HAP-1 (cell line): Measurements from ENCODE around the gene EMILIN3.
"Not testable (repeated sequence)": the region's sequence is repeated elsewhere in the genome, so short reads cannot be mapped to it uniquely, and the experiment has no call there.

Source experiments
- DNase-seq, 2 experiments: peaks; one replicate each; pipeline ENCODE4 v3.0.0-alpha.2; 2016 to 2020; ENCODE audit warnings: low spot score in 2 of 2
- H3K27me3 ChIP-seq: fragments of 250-450 bp; sonication (Bioruptor Pico); 2 replicates; pipeline ENCODE4 v1.5.1; 2020; ENCODE audit warnings: low read depth, mild to moderate bottlenecking, moderate library complexity
- H3K36me3 ChIP-seq: fragments of 250-450 bp; sonication (Bioruptor Pico); replicated peaks from 2 replicates; pipeline ENCODE4 v1.5.1; 2020; ENCODE audit warnings: mild to moderate bottlenecking
- H3K4me1 ChIP-seq: fragments of 250-450 bp; sonication (Bioruptor Pico); 2 replicates; pipeline ENCODE4 v1.5.1; 2020; ENCODE audit warnings: mild to moderate bottlenecking
- H3K4me3 ChIP-seq: fragments of 250-450 bp; sonication (Bioruptor Pico); 2 replicates; pipeline ENCODE4 v1.5.1; 2020; ENCODE audit warnings: mild to moderate bottlenecking, moderate library complexity
- H3K9me3 ChIP-seq: fragments of 250-450 bp; sonication (Bioruptor Pico); 2 replicates; pipeline ENCODE4 v1.5.1; 2020; ENCODE audit warnings: mild to moderate bottlenecking, moderate library complexity
- in situ Hi-C: fragments of 300-500 bp; cut with MboI; formaldehyde crosslinking; loops from 3 replicates; pipeline ENCODE4 v1.14.3; 2020; ENCODE audit warnings: low sequenced_read_pairs, inconsistent platforms, mixed read lengths

The EMILIN3 gene

DNA sequence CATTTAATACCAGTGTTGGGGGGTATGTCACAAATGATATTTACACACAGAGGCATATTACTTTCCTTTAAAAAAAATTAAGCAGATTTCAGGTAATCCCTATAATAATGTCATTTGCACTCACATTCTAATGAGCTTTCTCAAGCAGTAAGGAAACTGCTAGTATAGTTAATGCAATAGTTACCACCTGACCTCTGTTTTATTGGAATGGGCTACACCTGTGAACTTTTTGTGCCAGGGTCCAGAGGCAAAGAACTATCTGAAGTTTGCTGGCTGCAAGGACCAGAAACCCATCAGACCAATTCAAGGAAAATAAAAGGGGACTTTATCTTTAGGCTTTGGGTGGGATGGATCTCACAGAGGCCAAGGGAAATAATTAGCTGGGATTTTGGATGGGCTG is 46.2 kb downstream of the EMILIN3 start:
- peaks cover 6% of the 10 kb centered on the region for H3K27me3 ChIP-seq
- no peaks in the 10 kb centered on the region for H3K36me3 ChIP-seq
- in situ Hi-C loops: no loop called here
- H3K9me3 ChIP-seq: no peaks in the 10 kb centered on the region
- no peak for DNase-seq
- H3K4me3 ChIP-seq: no peak overlapping the region
- peaks cover 14% of the 10 kb centered on the region for H3K4me1 ChIP-seq

- no peak for DNase-seq
- Histone ChIP-seq H3K4me1 (peaks cover 17% of the 10 kb centered on the region), H3K4me3 (peak overlapping the region; percentile 74), H3K9me3 (no peaks in the 10 kb centered on the region), H3K27me3 (peaks cover 6% of the 10 kb centered on the region), H3K36me3 (no peaks in the 10 kb centered on the region)
- in situ Hi-C loops: no loop called here
These were observed 48.4 kb downstream of the EMILIN3 start for GRCh38 chr20:41318271-41318649.

GRCh38 chr20:41317546-41318270 is 48.9 kb downstream of the EMILIN3 start, which contains the start of gene ZHX3:
ZHX3 (minus strand) TSS chr20:41317731; CDS start chr20:41204916, 112,815 bp downstream.
- Histone ChIP-seq H3K4me3 (peak within 1 kb of the TSS; percentile 74), H3K9me3 (no peaks in the 10 kb centered on the region), H3K36me3 (no peaks in the 10 kb centered on the region), H3K4me1 (peaks cover 17% of the 10 kb centered on the region), H3K27me3 (peaks cover 6% of the 10 kb centered on the region)
- in situ Hi-C loops: no loop called here
- DNase-seq: peak; percentile 92 to 98

- Histone ChIP-seq H3K36me3 (no peaks in the 10 kb centered on the region; the same call in 1 of the 2 replicates), H3K4me1 (peaks cover 17% of the 10 kb centered on the region), H3K27me3 (peaks cover 6% of the 10 kb centered on the region), H3K4me3 (peak overlapping the region; percentile 74), H3K9me3 (no peaks in the 10 kb centered on the region)
- in situ Hi-C loops: no loop called here
- peak; percentile 44 to 85 for DNase-seq
These were observed 49.7 kb downstream of the EMILIN3 start for GRCh38 chr20:41316602-41317545.

GRCh38 chr20:41316051-41316450 is 50.6 kb downstream of the EMILIN3 start:
- Histone ChIP-seq H3K9me3 (no peaks in the 10 kb centered on the region), H3K4me1 (peaks cover 17% of the 10 kb centered on the region), H3K27me3 (peaks cover 6% of the 10 kb centered on the region), H3K4me3 (peak overlapping the region; percentile 74; the same call in 1 of the 2 replicates), H3K36me3 (no peaks in the 10 kb centered on the region; the same call in 1 of the 2 replicates)
- in situ Hi-C loops: no loop called here
- DNase-seq: no peak

DNA sequence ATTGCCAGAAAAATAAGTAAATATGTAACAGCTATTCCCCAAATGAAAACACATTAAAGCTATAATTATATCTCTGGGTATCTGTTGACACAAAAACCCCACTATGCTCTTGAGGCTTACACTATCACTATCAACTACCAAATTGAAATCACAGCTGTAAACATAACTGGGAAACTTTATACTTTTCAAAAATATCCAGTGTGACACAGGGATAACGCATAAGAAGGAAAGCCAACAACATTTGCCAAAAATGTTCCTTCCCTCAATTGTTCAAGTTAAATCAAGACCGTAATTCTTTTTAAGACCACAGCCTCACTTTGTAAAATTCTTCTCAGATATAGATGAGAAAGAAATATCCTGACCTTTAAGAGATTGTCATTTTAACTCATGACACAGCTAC is 52.2 kb downstream of the EMILIN3 start:
- H3K4me3 ChIP-seq: no peak overlapping the region
- no peaks in the 10 kb centered on the region for H3K9me3 ChIP-seq
- no peaks in the 10 kb centered on the region; the same call in 1 of the 2 replicates for H3K36me3 ChIP-seq
- DNase-seq: no peak
- in situ Hi-C loops: no loop called here
- peaks cover 17% of the 10 kb centered on the region for H3K4me1 ChIP-seq
- 0 out of 2 replicates have a peak, but pooled peaks cover 3% of the 10 kb centered on the region for H3K27me3 ChIP-seq

DNA sequence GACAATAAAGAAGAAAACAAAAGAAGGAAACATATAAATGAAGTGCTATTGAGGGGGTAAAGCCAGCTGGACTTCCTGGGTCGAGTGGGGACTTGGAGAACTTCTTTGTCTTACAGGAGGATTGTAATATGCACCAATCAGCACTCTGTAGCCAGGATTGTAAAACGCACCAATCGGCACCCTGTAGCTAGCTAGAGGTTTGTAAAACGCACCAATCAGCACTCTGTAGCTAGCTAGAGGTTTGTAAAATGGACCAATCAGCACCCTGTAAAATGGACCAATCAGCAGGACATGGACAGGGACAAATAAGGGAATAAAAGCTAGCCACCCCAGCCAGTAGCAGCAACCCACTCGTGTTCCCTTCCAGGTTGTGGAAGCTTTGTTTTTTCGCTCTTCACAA is 54.6 kb downstream of the EMILIN3 start:
- H3K4me3 ChIP-seq, H3K27me3 ChIP-seq, H3K36me3 ChIP-seq, in situ Hi-C loops, DNase-seq, H3K9me3 ChIP-seq: not testable (repeated sequence)
- peaks cover 13% of the 10 kb centered on the region for H3K4me1 ChIP-seq
